HG03469 (cell line): ENCODE data around the gene EPS8.
"Not testable (repeated sequence)": the region's sequence is repeated elsewhere in the genome, so short reads cannot be mapped to it uniquely, and the experiment has no call there.

Experiments used
- ATAC-seq: cut with Tn5 transposase; IDR thresholded peaks from one replicate; pipeline ENCODE4 v1.9.1; 2021; ENCODE audit warnings: mild to moderate bottlenecking, moderate library complexity, moderate number of reproducible peaks; ENCODE audit not compliant: unreplicated experiment

Gene EPS8

GRCh38 chr12:15616495-15616894 is 172.7 kb downstream of the EPS8 start:
- ATAC-seq, result not testable (repeated sequence)

- no peak for ATAC-seq
These were observed 175.2 kb downstream of the EPS8 start for GRCh38 chr12:15613981-15614380.

- ATAC-seq, result no peak
These were observed 180.2 kb downstream of the EPS8 start for GRCh38 chr12:15608941-15609340.

- ATAC-seq, result no peak
These were observed 180.8 kb downstream of the EPS8 start for GRCh38 chr12:15608406-15608805.

- no peak for ATAC-seq
These were observed 183.2 kb downstream of the EPS8 start for GRCh38 chr12:15605881-15606590.

- ATAC-seq, result no peak
These were observed 185.6 kb downstream of the EPS8 start for GRCh38 chr12:15603474-15604085.

- ATAC-seq, result no peak
These were observed 187.0 kb downstream of the EPS8 start for GRCh38 chr12:15602051-15602672.

GRCh38 chr12:15601210-15601800 is 187.9 kb downstream of the EPS8 start:
- ATAC-seq, result no peak

GRCh38 chr12:15600223-15600935 is 188.8 kb downstream of the EPS8 start:
- ATAC-seq, result no peak

GRCh38 chr12:15599266-15600037 is 189.7 kb downstream of the EPS8 start:
- ATAC-seq, result no peak

- ATAC-seq, result no peak
These were observed 191.9 kb downstream of the EPS8 start for GRCh38 chr12:15597125-15597830.

- no peak for ATAC-seq
These were observed 193.0 kb downstream of the EPS8 start for GRCh38 chr12:15596174-15596573.

GRCh38 chr12:15592934-15593333 is 196.3 kb downstream of the EPS8 start:
- ATAC-seq, result no peak

GRCh38 chr12:15591811-15592210 is 197.4 kb downstream of the EPS8 start:
- no peak for ATAC-seq

GRCh38 chr12:15590180-15590826 is 198.9 kb downstream of the EPS8 start:
- peak; percentile 78 for ATAC-seq

GRCh38 chr12:15589328-15590032 is 199.7 kb downstream of the EPS8 start:
- ATAC-seq, result no peak

GRCh38 chr12:15584366-15585041 is 204.7 kb downstream of the EPS8 start:
- ATAC-seq, result no peak

GRCh38 chr12:15583804-15584203 is 205.4 kb downstream of the EPS8 start:
- ATAC-seq, result no peak
